NCI-H2227 treated with DMSO at 0.1 percent for 48 hours (cell line): ENCODE data around the gene MBD3L2B.

ENCODE experiments used
- DNase-seq: peaks from one replicate; lab custom pipeline; 2025; lab: John Stamatoyannopoulos, UW

The MBD3L2B gene

GRCh38 chr19:7010722-7011593, 10.3 kb downstream of the MBD3L2B start:
- DNase-seq: no peak

- DNase-seq: no peak
Observed at GRCh38 chr19:7007859-7008258, 13.4 kb downstream of the MBD3L2B start.

GRCh38 chr19:7006135-7006704, 15.0 kb downstream of the MBD3L2B start:
- no peak for DNase-seq

- DNase-seq: peak; percentile 22
Observed at GRCh38 chr19:7004313-7004931, 16.8 kb downstream of the MBD3L2B start.

- no peak for DNase-seq
Observed at GRCh38 chr19:7000816-7001215, 20.4 kb downstream of the MBD3L2B start.

GRCh38 chr19:7000333-7000732, 20.9 kb downstream of the MBD3L2B start:
- DNase-seq: no peak

- no peak for DNase-seq
Observed at GRCh38 chr19:6999933-7000332, 21.3 kb downstream of the MBD3L2B start.

- no peak for DNase-seq
Observed at GRCh38 chr19:6997679-6998445, 23.4 kb downstream of the MBD3L2B start.

GRCh38 chr19:6996810-6997209, 24.4 kb downstream of the MBD3L2B start:
- DNase-seq: no peak

GRCh38 chr19:6995054-6995453, 26.2 kb downstream of the MBD3L2B start:
- no peak for DNase-seq

- DNase-seq: no peak
Observed at GRCh38 chr19:6988257-6988656, 33.0 kb downstream of the MBD3L2B start.

GRCh38 chr19:6987850-6988249, 33.4 kb downstream of the MBD3L2B start:
- DNase-seq: no peak

GRCh38 chr19:6983448-6983847, 37.8 kb downstream of the MBD3L2B start:
- DNase-seq: no peak

GRCh38 chr19:6979399-6979798, 41.8 kb downstream of the MBD3L2B start:
- DNase-seq: no peak

GRCh38 chr19:6976197-6976596, 45.0 kb downstream of the MBD3L2B start:
- no peak for DNase-seq

GRCh38 chr19:6971366-6971765, 49.9 kb downstream of the MBD3L2B start:
- DNase-seq: no peak

- DNase-seq: no peak
Observed at GRCh38 chr19:6970443-6970842, 50.8 kb downstream of the MBD3L2B start.

- DNase-seq: no peak
Observed at GRCh38 chr19:6970021-6970420, 51.2 kb downstream of the MBD3L2B start.

- no peak for DNase-seq
Observed at GRCh38 chr19:6969490-6969889, 51.7 kb downstream of the MBD3L2B start.
